ENCODE measurements around the gene KMO. TPM values are rescaled to one million over a fixed set of nuclear protein-coding genes. Genes with fewer than 3 reads are reported as not detected.

KMO gene
- total RNA-seq, 2 donors from 2014 or later = not detected

DNA sequence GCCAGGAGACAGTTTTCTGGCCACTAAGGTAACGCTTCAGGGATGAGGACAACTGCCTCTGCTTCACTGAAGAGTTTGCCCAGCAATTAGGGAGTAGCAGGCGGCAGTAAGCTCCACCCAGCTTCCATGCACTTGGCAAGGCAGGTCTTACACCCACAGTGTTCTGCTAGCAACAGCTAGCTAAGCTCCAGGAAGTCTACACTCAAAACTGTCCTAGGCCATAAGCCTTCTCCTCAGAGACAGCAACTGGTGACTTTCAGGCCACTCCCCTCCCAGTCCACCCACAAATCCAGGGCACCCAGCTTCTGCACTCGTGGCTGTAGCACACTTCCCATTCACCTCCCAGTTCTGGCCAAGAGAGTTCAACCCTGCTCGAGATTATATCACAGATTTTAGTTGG is 47.3 kb downstream of the KMO start:
- Histone ChIP-seq H3K27ac (ENCODE audit: low read depth, low read length) (no peak overlapping the region), H3K27me3 (ENCODE audit: control insufficient read depth, insufficient read depth, low read length, poor library complexity, severe bottlenecking) (no peaks in the 10 kb centered on the region), H3K36me3 (ENCODE audit: control insufficient read depth, insufficient read depth, low read length) (no peaks in the 10 kb centered on the region), H3K4me1 (ENCODE audit: control insufficient read depth, insufficient read depth, low read length) (no peaks in the 10 kb centered on the region), H3K9me3 (ENCODE audit: control insufficient read depth, low read length) (no peaks in the 10 kb centered on the region), H3K4me3 (ENCODE audit: low read length) (no peak overlapping the region), H3K9ac (ENCODE audit: extremely low read depth, low read length, poor library complexity, severe bottlenecking) (no peak overlapping the region)
- no peak for DNase-seq
- no peak overlapping the region for H3K27ac Mint-ChIP-seq
- WGBS, 2 experiments (ENCODE audit: insufficient coverage in 1 of 2, insufficient read length in 1 of 2) = 80 to 85% methylated on average over 3 to 4 of the region's 4 CpGs
- TF ChIP-seq, protein P1, sequence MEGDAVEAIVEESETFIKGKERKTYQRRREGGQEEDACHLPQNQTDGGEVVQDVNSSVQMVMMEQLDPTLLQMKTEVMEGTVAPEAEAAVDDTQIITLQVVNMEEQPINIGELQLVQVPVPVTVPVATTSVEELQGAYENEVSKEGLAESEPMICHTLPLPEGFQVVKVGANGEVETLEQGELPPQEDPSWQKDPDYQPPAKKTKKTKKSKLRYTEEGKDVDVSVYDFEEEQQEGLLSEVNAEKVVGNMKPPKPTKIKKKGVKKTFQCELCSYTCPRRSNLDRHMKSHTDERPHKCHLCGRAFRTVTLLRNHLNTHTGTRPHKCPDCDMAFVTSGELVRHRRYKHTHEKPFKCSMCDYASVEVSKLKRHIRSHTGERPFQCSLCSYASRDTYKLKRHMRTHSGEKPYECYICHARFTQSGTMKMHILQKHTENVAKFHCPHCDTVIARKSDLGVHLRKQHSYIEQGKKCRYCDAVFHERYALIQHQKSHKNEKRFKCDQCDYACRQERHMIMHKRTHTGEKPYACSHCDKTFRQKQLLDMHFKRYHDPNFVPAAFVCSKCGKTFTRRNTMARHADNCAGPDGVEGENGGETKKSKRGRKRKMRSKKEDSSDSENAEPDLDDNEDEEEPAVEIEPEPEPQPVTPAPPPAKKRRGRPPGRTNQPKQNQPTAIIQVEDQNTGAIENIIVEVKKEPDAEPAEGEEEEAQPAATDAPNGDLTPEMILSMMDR (conservative IDR thresholded peaks at IDR 0.05) = no peak
- H3K36me3 Mint-ChIP-seq (ENCODE audit: low read depth) = no peaks in the 10 kb centered on the region
- no peak overlapping the region for H3K4me3 Mint-ChIP-seq
- H3K4me1 Mint-ChIP-seq = no peaks in the 10 kb centered on the region
- no peaks in the 10 kb centered on the region for H3K9me3 Mint-ChIP-seq
- H3K27me3 Mint-ChIP-seq (ENCODE audit: insufficient read depth) = no peaks in the 10 kb centered on the region

- 94 to 100% methylated on average over 1 of the region's 1 CpG for WGBS, 2 experiments (ENCODE audit: insufficient coverage in 1 of 2, insufficient read length in 1 of 2)
- H3K4me1 ChIP-seq (ENCODE audit: control insufficient read depth, insufficient read depth, low read length) = no peaks in the 10 kb centered on the region
- H3K27ac Mint-ChIP-seq = no peak overlapping the region
- H3K9me3 ChIP-seq (ENCODE audit: control insufficient read depth, low read length) = no peaks in the 10 kb centered on the region
- no peak for DNase-seq
- TF ChIP-seq, protein P1 (conservative IDR thresholded peaks at IDR 0.05) = no peak
- H3K9me3 Mint-ChIP-seq = no peaks in the 10 kb centered on the region
- no peak overlapping the region for H3K4me3 Mint-ChIP-seq
- no peaks in the 10 kb centered on the region for H3K36me3 Mint-ChIP-seq (ENCODE audit: low read depth)
- H3K27me3 ChIP-seq (ENCODE audit: control insufficient read depth, insufficient read depth, low read length, poor library complexity, severe bottlenecking) = no peaks in the 10 kb centered on the region
- no peaks in the 10 kb centered on the region for H3K4me1 Mint-ChIP-seq
- no peak overlapping the region for H3K9ac ChIP-seq (ENCODE audit: extremely low read depth, low read length, poor library complexity, severe bottlenecking)
- H3K4me3 ChIP-seq (ENCODE audit: low read length) = no peak overlapping the region
- H3K27ac ChIP-seq (ENCODE audit: low read depth, low read length) = no peak overlapping the region
- no peaks in the 10 kb centered on the region for H3K27me3 Mint-ChIP-seq (ENCODE audit: insufficient read depth)
- H3K36me3 ChIP-seq (ENCODE audit: control insufficient read depth, insufficient read depth, low read length) = no peaks in the 10 kb centered on the region
Observed at GRCh38 chr1:241582921-241583321, 50.7 kb downstream of the KMO start.

DNA sequence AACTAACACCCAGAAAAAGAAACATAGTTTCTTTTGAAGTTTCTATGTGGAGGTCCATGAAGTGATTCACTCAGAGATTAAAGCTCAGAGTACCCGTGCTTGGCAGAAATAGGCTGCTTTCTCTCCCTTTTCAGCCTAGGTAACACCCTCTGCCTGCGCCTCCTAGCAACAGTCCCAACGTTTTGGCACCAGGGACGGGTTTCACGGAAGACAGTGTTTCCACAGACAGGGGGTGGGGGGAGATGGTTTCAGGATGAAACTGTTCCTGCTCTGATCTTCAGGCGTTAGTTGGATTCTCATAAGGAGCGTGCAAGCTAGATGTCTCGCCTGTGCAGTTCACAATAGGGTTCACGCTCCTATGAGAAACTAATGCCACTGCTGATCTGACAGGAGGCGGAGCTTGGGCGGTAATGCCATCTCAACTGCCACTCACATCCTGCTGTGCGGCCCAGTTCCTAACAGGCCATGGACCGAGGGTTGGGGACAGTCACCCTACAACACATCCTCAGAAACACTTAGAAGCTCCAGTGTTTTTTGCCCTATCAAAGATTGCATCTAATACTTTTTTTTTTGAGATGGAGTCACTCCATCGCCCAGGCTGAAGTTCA is 54.8 kb downstream of the KMO start:
- H3K9me3 Mint-ChIP-seq = no peaks in the 10 kb centered on the region
- H3K27me3 Mint-ChIP-seq (ENCODE audit: insufficient read depth) = no peaks in the 10 kb centered on the region
- DNase-seq = no peak
- no peak overlapping the region for H3K27ac ChIP-seq (ENCODE audit: low read depth, low read length)
- 90% methylated on average over 7 to 14 of the region's 14 CpGs for WGBS, 2 experiments (ENCODE audit: insufficient coverage in 1 of 2, insufficient read length in 1 of 2)
- H3K9me3 ChIP-seq (ENCODE audit: control insufficient read depth, low read length) = no peaks in the 10 kb centered on the region
- no peaks in the 10 kb centered on the region for H3K36me3 ChIP-seq (ENCODE audit: control insufficient read depth, insufficient read depth, low read length)
- TF ChIP-seq, protein P1 (conservative IDR thresholded peaks at IDR 0.05) = no peak
- no peak overlapping the region for H3K4me3 ChIP-seq (ENCODE audit: low read length)
- H3K4me3 Mint-ChIP-seq = no peak overlapping the region
- H3K4me1 ChIP-seq (ENCODE audit: control insufficient read depth, insufficient read depth, low read length) = no peaks in the 10 kb centered on the region
- peaks cover 14% of the 10 kb centered on the region for H3K4me1 Mint-ChIP-seq
- H3K9ac ChIP-seq (ENCODE audit: extremely low read depth, low read length, poor library complexity, severe bottlenecking) = no peak overlapping the region
- no peak overlapping the region for H3K27ac Mint-ChIP-seq
- no peaks in the 10 kb centered on the region for H3K36me3 Mint-ChIP-seq (ENCODE audit: low read depth)
- H3K27me3 ChIP-seq (ENCODE audit: control insufficient read depth, insufficient read depth, low read length, poor library complexity, severe bottlenecking) = no peaks in the 10 kb centered on the region

Measured in endodermal cell (in vitro differentiated cells).